ENCODE data around the gene POLRMT. TPM values are rescaled to one million over a fixed set of nuclear protein-coding genes. Genes with fewer than 3 reads are reported as not detected.
A peak's percentile ranks its signal among the peaks of the same experiment; 100 is the strongest.

Gene POLRMT
- polyA plus RNA-seq, 1 of the 3 experiments (the other 2 are of a cell fraction): 38.2 TPM

GRCh38 chr19:661427-662196 lies 28.3 kb upstream of the POLRMT start:
- H3K27me3 ChIP-seq (ENCODE audit: insufficient read depth): no peaks in the 10 kb centered on the region
- H3K4me1 ChIP-seq (ENCODE audit: control insufficient read depth in 1 of 2, insufficient read depth in 2 of 2, low read depth in 1 of 2, low read length in 1 of 2): peaks cover 7 to 32% of the 10 kb centered on the region in 2 experiments; a peak in 2 of 4 replicates
- no peak for DNase-seq
- WGBS (ENCODE audit: low lambda C conversion rate): 32% methylated on average over 31 of the region's 31 CpGs
- peak overlapping the region; percentile 97 for H3K9ac ChIP-seq
- no peaks in the 10 kb centered on the region for H3K9me2 ChIP-seq
- peak overlapping the region; percentile 99 for H3K4me2 ChIP-seq
- CTCF ChIA-PET: interaction anchor here (1.0 kb wide), 1 partner anchor 76 kb away, joined by 4 read pairs; no protein-coding TSS in a partner anchor
- peaks cover 0 to 9% of the 10 kb centered on the region in 2 experiments for H3K36me3 ChIP-seq (replicated peaks in 1 of 2; ENCODE audit: control insufficient read depth in 1 of 2, insufficient read depth in 2 of 2, low read length in 1 of 2)
- peak overlapping the region; percentile 86 to 96 for H3K4me3 ChIP-seq (ENCODE audit: low read depth in 2 of 2, low read length in 1 of 2)
- POLR2A ChIA-PET: interaction anchor here (0.9 kb wide), 1 partner anchor 19 kb away, joined by 3 read pairs; no protein-coding TSS in a partner anchor
- no peak overlapping the region; the same call in 1 of the 2 replicates for H2AFZ ChIP-seq (ENCODE audit: low read depth)
- no peak for TF ChIP-seq IRF3 (IDR thresholded peaks at IDR 0.05; ENCODE audit: low read depth, low read length)
- no peak for TF ChIP-seq PBX3 (IDR thresholded peaks at IDR 0.05)
- TF ChIP-seq POLR2AphosphoS5 (IDR thresholded peaks at IDR 0.05; ENCODE audit: low read depth, low read length): no peak
- TF ChIP-seq RXRA (IDR thresholded peaks at IDR 0.05; ENCODE audit: borderline replicate concordance, low read depth): no peak
- no peak for TF ChIP-seq TCF12 (IDR thresholded peaks at IDR 0.05)
- no peak for TF ChIP-seq RAD21 (IDR thresholded peaks at IDR 0.05; ENCODE audit: low read length)
- no peak for TF ChIP-seq USF1 (IDR thresholded peaks at IDR 0.05; ENCODE audit: borderline replicate concordance, low read depth)
- no peak for TF ChIP-seq TAF1 (IDR thresholded peaks at IDR 0.05; ENCODE audit: borderline replicate concordance, low read depth, low read length)
- TF ChIP-seq MEF2A (IDR thresholded peaks at IDR 0.05; ENCODE audit: borderline replicate concordance, low read depth): no peak
- TF ChIP-seq SMC3 (IDR thresholded peaks at IDR 0.05; ENCODE audit: low read depth, low read length): no peak
- no peak for TF ChIP-seq FOSL2 (IDR thresholded peaks at IDR 0.05; ENCODE audit: borderline replicate concordance, low read depth)
- TF ChIP-seq YY1 (IDR thresholded peaks at IDR 0.05; ENCODE audit: low read depth): no peak
- no peak for TF ChIP-seq REST (IDR thresholded peaks at IDR 0.05; ENCODE audit: low read depth, low read length)
- no peak for TF ChIP-seq CHD2 (IDR thresholded peaks at IDR 0.05; ENCODE audit: low read length, partially characterized antibody)
- no peak for TF ChIP-seq EZH2phosphoT487 (IDR thresholded peaks at IDR 0.05; ENCODE audit: borderline replicate concordance, low read depth)
- no peak for TF ChIP-seq ZBTB33 (IDR thresholded peaks at IDR 0.05; ENCODE audit: borderline replicate concordance, low read depth)
- TF ChIP-seq NRF1 (IDR thresholded peaks at IDR 0.05; ENCODE audit: low read depth, low read length): no peak
- TF ChIP-seq FOXM1 (IDR thresholded peaks at IDR 0.05; ENCODE audit: low read depth): no peak
- no peaks in the 10 kb centered on the region for H3K9me3 ChIP-seq
- H3F3A ChIP-seq (replicated peaks; ENCODE audit: insufficient read depth): peaks cover 4% of the 10 kb centered on the region
- H4K20me1 ChIP-seq (ENCODE audit: insufficient read depth): peaks cover 59% of the 10 kb centered on the region
- peak overlapping the region in 1 of 2 experiments; percentile 54; a peak in 2 of 4 replicates for H3K27ac ChIP-seq (ENCODE audit: low read depth in 2 of 2, low read length in 1 of 2)
- H3K79me2 ChIP-seq (ENCODE audit: insufficient read depth): peaks cover 66% of the 10 kb centered on the region

All from SK-N-SH (cell line).